HepG2 (cell line): ENCODE results near the gene DLX6. TPM values are rescaled to one million over a fixed set of nuclear protein-coding genes. Genes with fewer than 3 reads are reported as not detected.

Experiments
- ADNP ChIP-seq: sonication (generic); formaldehyde crosslinking; IDR thresholded peaks from 2 replicates; pipeline ENCODE4 v1.4.0; 2020; ENCODE audit warnings: missing genetic modification reagents
- AHR ChIP-seq: IDR thresholded peaks from 2 replicates; pipeline ENCODE4 v1.6.1; 2018; ENCODE audit warnings: missing genetic modification reagents, missing compliant biosample characterization
- ATAD3A ChIP-seq: sonication (generic); formaldehyde crosslinking; IDR thresholded peaks from 2 replicates; pipeline ENCODE4 v1.4.0; 2020; ENCODE audit warnings: missing genetic modification reagents
- BORCS8-MEF2B ChIP-seq: sonication (generic); formaldehyde crosslinking; IDR thresholded peaks from 2 replicates; pipeline ENCODE4 v1.8.0; 2022; ENCODE audit warnings: mild to moderate bottlenecking, missing genetic modification reagents
- GATA4 ChIP-seq: sonication (generic); IDR thresholded peaks from 2 replicates; pipeline ENCODE4 v1.6.1; 2016; ENCODE audit warnings: antibody characterized with exemption, low read depth, borderline replicate concordance
- HDAC1 ChIP-seq: sonication (generic); formaldehyde crosslinking; IDR thresholded peaks from 2 replicates; pipeline ENCODE4 v1.5.1; 2020; ENCODE audit warnings: mild to moderate bottlenecking, missing genetic modification reagents
- HNF1A ChIP-seq, 2 experiments: sonication (generic) in 1 of 2; formaldehyde crosslinking in 1 of 2; IDR thresholded peaks; 2 replicates each; pipeline versions ENCODE4 v1.4.0 to v1.6.1; 2016 to 2020; ENCODE audit warnings: borderline replicate concordance in 1 of 2, low read depth in 1 of 2, mild to moderate bottlenecking in 1 of 2, missing genetic modification reagents in 1 of 2
- KMT2B ChIP-seq: IDR thresholded peaks from 2 replicates; pipeline ENCODE4 v1.6.1; 2016; ENCODE audit warnings: missing genetic modification reagents, missing compliant biosample characterization
- LCORL ChIP-seq, 2 experiments: fragments of 450-650 bp in 1 of 2; sonication (generic) in 1 of 2; formaldehyde crosslinking in 1 of 2; IDR thresholded peaks; 2 replicates each; pipeline versions ENCODE4 v1.5.0 to v1.6.1; 2017 to 2020; ENCODE audit warnings: antibody characterized with exemption in 1 of 2, missing genetic modification reagents in 1 of 2
- MIER3 ChIP-seq: IDR thresholded peaks from 2 replicates; pipeline ENCODE4 v1.6.1; 2016; ENCODE audit warnings: missing compliant biosample characterization, borderline replicate concordance
- PRMT3 ChIP-seq: sonication (generic); formaldehyde crosslinking; IDR thresholded peaks from 2 replicates; pipeline ENCODE4 v1.8.1; 2022; ENCODE audit warnings: low read depth, mild to moderate bottlenecking, moderate library complexity, missing genetic modification reagents, borderline replicate concordance
- RBAK ChIP-seq: sonication (generic); formaldehyde crosslinking; IDR thresholded peaks from 2 replicates; pipeline ENCODE4 v1.5.1; 2020; ENCODE audit warnings: mild to moderate bottlenecking, missing genetic modification reagents
- SMYD3 ChIP-seq: sonication (generic); formaldehyde crosslinking; IDR thresholded peaks from 2 replicates; pipeline ENCODE4 v1.8.1; 2023; ENCODE audit warnings: mild to moderate bottlenecking, missing genetic modification reagents
- TBP ChIP-seq: sonication (generic); formaldehyde crosslinking; IDR thresholded peaks from 2 replicates; pipeline ENCODE4 v1.5.0; 2020; ENCODE audit warnings: missing genetic modification reagents
- ZKSCAN1 ChIP-seq: fragments of 150-350 bp; IDR thresholded peaks from 2 replicates; pipeline ENCODE4 v1.6.1; 2014; ENCODE audit warnings: low read length
- ZNF17 ChIP-seq: sonication (generic); formaldehyde crosslinking; IDR thresholded peaks from 2 replicates; pipeline ENCODE4 v1.5.0; 2020; ENCODE audit warnings: mild to moderate bottlenecking, missing genetic modification reagents
- ZNF333 ChIP-seq: sonication (generic); formaldehyde crosslinking; IDR thresholded peaks from 2 replicates; pipeline ENCODE4 v1.4.0; 2020; ENCODE audit warnings: mild to moderate bottlenecking, missing genetic modification reagents, borderline replicate concordance
- ZNF512 ChIP-seq: sonication (generic); formaldehyde crosslinking; IDR thresholded peaks from 2 replicates; pipeline ENCODE4 v1.4.0; 2020; ENCODE audit warnings: mild to moderate bottlenecking, missing genetic modification reagents
- ZNF563 ChIP-seq: sonication (generic); formaldehyde crosslinking; IDR thresholded peaks from 2 replicates; pipeline ENCODE4 v1.8.0; 2022; ENCODE audit warnings: mild to moderate bottlenecking, moderate library complexity, missing genetic modification reagents
- ZNF737 ChIP-seq: sonication (generic); formaldehyde crosslinking; IDR thresholded peaks from 2 replicates; pipeline ENCODE4 v1.5.0; 2020; ENCODE audit warnings: missing genetic modification reagents, mild to moderate bottlenecking, borderline replicate concordance
- polyA plus RNA-seq, 8 experiments: library from polyadenylated mRNA; depleted of rRNA in 3 of 8; stranded (reverse) in 7 of 8; unstranded in 1 of 8; fragments of >200 nt; fragmentation: Illumina TruSeq in 4 of 8; extraction: Trizol in 4 of 8; gene quantifications; 2 replicates each; pipeline versions ENCODE4 v1.2.1 to v1.2.3, GENCODE V29; 2011 to 2016; ENCODE audit warnings: low read depth in 4 of 8, missing spikeins in 1 of 8, mixed read lengths in 1 of 8; ENCODE audit not compliant: insufficient read depth in 1 of 8
- total RNA-seq, 5 experiments: library from RNA; depleted of rRNA; stranded (reverse); fragments of >200 nt; fragmentation: Illumina TruSeq; extraction: Trizol; gene quantifications; 2 replicates each; pipeline ENCODE4 v1.2.3, GENCODE V29; 2016; ENCODE audit warnings: low read depth in 1 of 5
- TF ChIP-seq, protein P1 (sequence below): IDR thresholded peaks from 2 replicates; pipeline ENCODE4 v1.6.1; 2012; ENCODE audit warnings: inconsistent platforms
- TF ChIP-seq, protein P2 (sequence below): sonication (generic); formaldehyde crosslinking; IDR thresholded peaks from 2 replicates; pipeline ENCODE4 v1.4.0; 2020; ENCODE audit warnings: missing genetic modification reagents; ENCODE audit errors: not compliant biosample characterization
- TF ChIP-seq, protein P3 (sequence below): sonication (generic); formaldehyde crosslinking; IDR thresholded peaks from 2 replicates; pipeline ENCODE4 v1.4.0; 2020; ENCODE audit warnings: missing genetic modification reagents

The DLX6 gene
- total and polyA plus RNA-seq, 2 of the 13 experiments (the other 11 are each of a cell fraction or from before 2014, with no cell fraction given): 3.5 to 5.5 TPM

GRCh38 chr7:97006055-97006815 lies 882 bp downstream of the DLX6 start (continued):
- TF ChIP-seq SMYD3 (CRISPR knock-in tag) (no peak), KMT2B (peak; percentile 57; the same call in 1 of the 2 replicates), AHR (no peak), ZNF512 (no peak; the same call in 1 of the 2 replicates), ZNF17 (CRISPR knock-in tag) (no peak), BORCS8-MEF2B (CRISPR knock-in tag) (0 out of 2 replicates have a peak, but pooled peaks have one; percentile 56), RBAK (CRISPR knock-in tag) (no peak), ADNP (CRISPR knock-in tag) (no peak), LCORL (IDR thresholded peaks at IDR 0.05) (no peak), LCORL (CRISPR knock-in tag; IDR thresholded peaks at IDR 0.05) (no peak), ZNF563 (CRISPR knock-in tag) (peak; percentile 77; the same call in 1 of the 2 replicates), ZNF737 (CRISPR knock-in tag) (no peak), GATA4 (no peak), ZNF333 (CRISPR knock-in tag) (no peak), HDAC1 (0 out of 2 replicates have a peak, but pooled peaks have one; percentile 23), ZKSCAN1 (no peak), MIER3 (CRISPR knock-in tag) (no peak), PRMT3 (CRISPR knock-in tag) (no peak), HNF1A (IDR thresholded peaks at IDR 0.05; ENCODE audit: low read depth) (no peak), HNF1A (CRISPR knock-in tag; IDR thresholded peaks at IDR 0.05; ENCODE audit: borderline replicate concordance) (peak; percentile 1; the same call in 1 of the 2 replicates), ATAD3A (CRISPR knock-in tag) (no peak), TBP (no peak)
- TF ChIP-seq, protein P1, sequence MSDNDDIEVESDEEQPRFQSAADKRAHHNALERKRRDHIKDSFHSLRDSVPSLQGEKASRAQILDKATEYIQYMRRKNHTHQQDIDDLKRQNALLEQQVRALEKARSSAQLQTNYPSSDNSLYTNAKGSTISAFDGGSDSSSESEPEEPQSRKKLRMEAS: peak; percentile 70
- TF ChIP-seq, protein P2, sequence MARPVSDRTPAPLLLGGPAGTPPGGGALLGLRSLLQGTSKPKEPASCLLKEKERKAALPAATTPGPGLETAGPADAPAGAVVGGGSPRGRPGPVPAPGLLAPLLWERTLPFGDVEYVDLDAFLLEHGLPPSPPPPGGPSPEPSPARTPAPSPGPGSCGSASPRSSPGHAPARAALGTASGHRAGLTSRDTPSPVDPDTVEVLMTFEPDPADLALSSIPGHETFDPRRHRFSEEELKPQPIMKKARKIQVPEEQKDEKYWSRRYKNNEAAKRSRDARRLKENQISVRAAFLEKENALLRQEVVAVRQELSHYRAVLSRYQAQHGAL (CRISPR knock-in tag): no peak
- TF ChIP-seq, protein P3, sequence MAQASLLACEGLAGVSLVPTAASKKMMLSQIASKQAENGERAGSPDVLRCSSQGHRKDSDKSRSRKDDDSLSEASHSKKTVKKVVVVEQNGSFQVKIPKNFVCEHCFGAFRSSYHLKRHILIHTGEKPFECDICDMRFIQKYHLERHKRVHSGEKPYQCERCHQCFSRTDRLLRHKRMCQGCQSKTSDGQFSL (CRISPR knock-in tag): no peak
